ENCODE measurements around the gene SSBP4. TPM values are rescaled to one million over a fixed set of nuclear protein-coding genes. Genes with fewer than 3 reads are reported as not detected.

Gene SSBP4
- total and polyA plus RNA-seq, 4 donors = 4.0 to 19.0 (median 11.5) TPM

DNA sequence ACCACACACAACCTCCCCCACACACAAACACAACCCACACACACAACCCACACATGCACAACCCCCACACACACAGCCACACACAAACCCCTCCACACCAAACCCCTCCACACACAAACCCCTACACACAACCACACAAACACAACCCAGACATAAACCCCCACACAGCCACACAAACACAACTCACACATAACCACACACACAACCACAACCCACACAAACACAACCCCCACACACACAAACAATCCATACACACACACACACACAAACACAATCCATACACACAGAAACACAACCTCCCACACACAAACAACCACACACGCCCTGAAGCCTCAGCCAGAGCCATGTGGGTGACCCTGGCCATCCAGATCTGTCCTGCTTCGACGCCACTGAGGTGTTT is 48.8 kb downstream of the SSBP4 start:
- H3K36me3 ChIP-seq (ENCODE audit: control insufficient read depth in 4 of 4, insufficient read depth in 3 of 4, low read depth in 1 of 4, low read length in 3 of 4) = peaks cover 0 to 6% (median 0%) of the 10 kb centered on the region in 4 donors
- no peaks in the 10 kb centered on the region for H3K9me3 ChIP-seq (ENCODE audit: control insufficient read depth in 4 of 4, low read length in 3 of 4)
- H3K4me1 ChIP-seq (ENCODE audit: control insufficient read depth in 4 of 4, insufficient read depth in 4 of 4, low read length in 3 of 4) = peaks cover 26 to 63% (median 51%) of the 10 kb centered on the region in 4 donors
- no peak overlapping the region for H3K9ac ChIP-seq (ENCODE audit: low read depth in 1 of 2, low read length in 2 of 2)
- H3K27me3 ChIP-seq (ENCODE audit: control insufficient read depth in 4 of 4, insufficient read depth in 4 of 4, low read length in 3 of 4) = no peaks in the 10 kb centered on the region
- no peak overlapping the region for H3K4me3 ChIP-seq (ENCODE audit: low read depth in 1 of 3, low read length in 3 of 3)
- TF ChIP-seq FOXA2 (IDR thresholded peaks at IDR 0.05) (no peak), JUND (IDR thresholded peaks at IDR 0.05) (no peak)
- TF ChIP-seq, protein P1, sequence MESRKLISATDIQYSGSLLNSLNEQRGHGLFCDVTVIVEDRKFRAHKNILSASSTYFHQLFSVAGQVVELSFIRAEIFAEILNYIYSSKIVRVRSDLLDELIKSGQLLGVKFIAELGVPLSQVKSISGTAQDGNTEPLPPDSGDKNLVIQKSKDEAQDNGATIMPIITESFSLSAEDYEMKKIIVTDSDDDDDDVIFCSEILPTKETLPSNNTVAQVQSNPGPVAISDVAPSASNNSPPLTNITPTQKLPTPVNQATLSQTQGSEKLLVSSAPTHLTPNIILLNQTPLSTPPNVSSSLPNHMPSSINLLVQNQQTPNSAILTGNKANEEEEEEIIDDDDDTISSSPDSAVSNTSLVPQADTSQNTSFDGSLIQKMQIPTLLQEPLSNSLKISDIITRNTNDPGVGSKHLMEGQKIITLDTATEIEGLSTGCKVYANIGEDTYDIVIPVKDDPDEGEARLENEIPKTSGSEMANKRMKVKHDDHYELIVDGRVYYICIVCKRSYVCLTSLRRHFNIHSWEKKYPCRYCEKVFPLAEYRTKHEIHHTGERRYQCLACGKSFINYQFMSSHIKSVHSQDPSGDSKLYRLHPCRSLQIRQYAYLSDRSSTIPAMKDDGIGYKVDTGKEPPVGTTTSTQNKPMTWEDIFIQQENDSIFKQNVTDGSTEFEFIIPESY (IDR thresholded peaks at IDR 0.05) = no peak
- 85% methylated on average over 3 of the region's 3 CpGs for WGBS
- peak overlapping the region in 1 of 2 donors; percentile 15 for H3K27ac ChIP-seq (ENCODE audit: low read depth in 1 of 2, low read length in 2 of 2)
- no peak for DNase-seq (ENCODE audit: low spot score)

DNA sequence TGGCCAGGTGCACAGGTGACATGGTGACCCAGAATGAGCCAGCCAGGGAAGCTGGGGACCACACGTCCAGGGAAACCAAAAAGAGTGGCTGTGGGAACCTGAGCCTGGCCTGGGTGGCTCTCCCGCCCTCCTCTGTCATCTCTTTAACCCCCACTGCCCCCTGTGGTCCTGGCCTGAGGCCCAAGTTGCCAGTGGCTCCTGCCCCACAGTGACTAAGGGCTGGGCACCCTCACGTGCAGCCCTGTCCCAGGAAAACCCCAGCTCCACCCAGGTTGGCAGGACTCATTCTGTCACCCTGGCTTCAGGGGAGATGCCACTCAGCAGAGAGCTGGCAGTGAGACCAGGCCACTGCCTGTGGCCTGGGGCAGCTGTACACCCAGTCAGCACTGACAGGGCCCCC is 49.3 kb downstream of the SSBP4 start:
- Histone ChIP-seq H3K27me3 (ENCODE audit: control insufficient read depth in 4 of 4, insufficient read depth in 4 of 4, low read length in 3 of 4) (no peaks in the 10 kb centered on the region), H3K9me3 (ENCODE audit: control insufficient read depth in 4 of 4, low read length in 3 of 4) (no peaks in the 10 kb centered on the region), H3K4me3 (ENCODE audit: low read depth in 1 of 3, low read length in 3 of 3) (no peak overlapping the region), H3K9ac (ENCODE audit: low read depth in 1 of 2, low read length in 2 of 2) (peak overlapping the region in 1 of 2 donors; percentile 27), H3K27ac (ENCODE audit: low read depth in 1 of 2, low read length in 2 of 2) (peak overlapping the region in 1 of 2 donors; percentile 18), H3K36me3 (ENCODE audit: control insufficient read depth in 4 of 4, insufficient read depth in 3 of 4, low read depth in 1 of 4, low read length in 3 of 4) (peaks cover 0 to 6% (median 0%) of the 10 kb centered on the region in 4 donors), H3K4me1 (ENCODE audit: control insufficient read depth in 4 of 4, insufficient read depth in 4 of 4, low read length in 3 of 4) (peaks cover 26 to 63% (median 51%) of the 10 kb centered on the region in 4 donors)
- no peak for DNase-seq (ENCODE audit: low spot score)
- TF ChIP-seq YY1 (IDR thresholded peaks at IDR 0.05) (no peak), TAF1 (conservative IDR thresholded peaks at IDR 0.05) (no peak), EGR1 (IDR thresholded peaks at IDR 0.05; ENCODE audit: low read depth in 2 of 2) (no peak), JUND (IDR thresholded peaks at IDR 0.05) (no peak), GABPA (IDR thresholded peaks at IDR 0.05 in 1 of 2, conservative IDR thresholded peaks at IDR 0.05 in 1 of 2) (no peak), HNF4G (IDR thresholded peaks at IDR 0.05) (no peak)
- TF ChIP-seq, protein P2, sequence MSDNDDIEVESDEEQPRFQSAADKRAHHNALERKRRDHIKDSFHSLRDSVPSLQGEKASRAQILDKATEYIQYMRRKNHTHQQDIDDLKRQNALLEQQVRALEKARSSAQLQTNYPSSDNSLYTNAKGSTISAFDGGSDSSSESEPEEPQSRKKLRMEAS (IDR thresholded peaks at IDR 0.05) = no peak
- TF ChIP-seq, protein P3, sequence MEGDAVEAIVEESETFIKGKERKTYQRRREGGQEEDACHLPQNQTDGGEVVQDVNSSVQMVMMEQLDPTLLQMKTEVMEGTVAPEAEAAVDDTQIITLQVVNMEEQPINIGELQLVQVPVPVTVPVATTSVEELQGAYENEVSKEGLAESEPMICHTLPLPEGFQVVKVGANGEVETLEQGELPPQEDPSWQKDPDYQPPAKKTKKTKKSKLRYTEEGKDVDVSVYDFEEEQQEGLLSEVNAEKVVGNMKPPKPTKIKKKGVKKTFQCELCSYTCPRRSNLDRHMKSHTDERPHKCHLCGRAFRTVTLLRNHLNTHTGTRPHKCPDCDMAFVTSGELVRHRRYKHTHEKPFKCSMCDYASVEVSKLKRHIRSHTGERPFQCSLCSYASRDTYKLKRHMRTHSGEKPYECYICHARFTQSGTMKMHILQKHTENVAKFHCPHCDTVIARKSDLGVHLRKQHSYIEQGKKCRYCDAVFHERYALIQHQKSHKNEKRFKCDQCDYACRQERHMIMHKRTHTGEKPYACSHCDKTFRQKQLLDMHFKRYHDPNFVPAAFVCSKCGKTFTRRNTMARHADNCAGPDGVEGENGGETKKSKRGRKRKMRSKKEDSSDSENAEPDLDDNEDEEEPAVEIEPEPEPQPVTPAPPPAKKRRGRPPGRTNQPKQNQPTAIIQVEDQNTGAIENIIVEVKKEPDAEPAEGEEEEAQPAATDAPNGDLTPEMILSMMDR (IDR thresholded peaks at IDR 0.05; ENCODE audit: low read depth, low read length, missing input control) = no peak
- WGBS = 57% methylated on average over 3 of the region's 3 CpGs

DNA sequence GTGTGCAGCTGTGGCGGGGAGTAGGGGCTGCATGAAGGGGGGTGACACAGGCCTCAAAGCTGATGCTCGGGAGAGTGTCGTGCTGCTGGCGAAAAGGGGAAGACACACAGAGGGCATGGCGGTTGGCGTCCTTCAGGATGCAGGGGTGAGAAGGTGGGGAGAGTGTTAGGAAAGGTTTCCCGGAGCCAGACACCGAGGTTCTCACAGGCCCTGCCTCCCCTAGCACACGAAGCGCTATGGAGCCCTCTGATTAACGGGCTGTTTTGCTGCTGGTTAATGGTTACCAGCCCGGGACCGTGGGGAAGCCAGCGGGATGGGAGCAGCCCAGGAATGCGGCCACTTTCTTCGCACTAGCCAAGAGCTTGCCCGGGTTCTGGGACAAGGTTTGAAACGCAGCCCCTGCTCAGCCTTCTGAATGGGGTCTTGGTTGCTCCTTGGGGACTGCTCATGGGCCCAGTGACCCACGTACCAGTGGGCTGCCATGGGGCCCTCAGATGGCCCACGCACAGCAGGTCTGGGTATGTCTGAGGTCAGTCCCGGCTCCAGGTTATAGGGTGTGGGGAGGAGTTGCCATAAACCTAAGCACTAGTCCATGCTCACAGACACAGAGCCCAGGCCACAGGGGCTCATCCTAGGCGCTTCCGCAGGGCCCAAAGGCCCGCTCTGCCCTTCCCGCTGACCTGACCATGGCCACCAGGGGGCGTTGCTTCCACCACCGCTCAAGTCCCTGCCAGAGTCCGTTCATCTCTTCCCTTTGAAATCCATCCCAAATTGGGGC is 50.1 kb downstream of the SSBP4 start:
- 37% methylated on average over 28 of the region's 28 CpGs for WGBS
- peak overlapping the region; percentile 58 to 61 for H3K27ac ChIP-seq (ENCODE audit: low read depth in 1 of 2, low read length in 2 of 2)
- TF ChIP-seq, protein P4, sequence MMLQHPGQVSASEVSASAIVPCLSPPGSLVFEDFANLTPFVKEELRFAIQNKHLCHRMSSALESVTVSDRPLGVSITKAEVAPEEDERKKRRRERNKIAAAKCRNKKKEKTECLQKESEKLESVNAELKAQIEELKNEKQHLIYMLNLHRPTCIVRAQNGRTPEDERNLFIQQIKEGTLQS (IDR thresholded peaks at IDR 0.05) = no peak
- TF ChIP-seq TAF1 (conservative IDR thresholded peaks at IDR 0.05) (no peak), HNF4A (conservative IDR thresholded peaks at IDR 0.05) (peak in 1 of 2 donors; percentile 5), JUND (IDR thresholded peaks at IDR 0.05) (no peak), HNF4G (IDR thresholded peaks at IDR 0.05) (no peak), RAD21 (IDR thresholded peaks at IDR 0.05) (peak; percentile 72 to 81), RXRA (IDR thresholded peaks at IDR 0.05) (peak in 1 of 2 donors; percentile 24), FOXA2 (IDR thresholded peaks at IDR 0.05) (no peak), GABPA (IDR thresholded peaks at IDR 0.05 in 1 of 2, conservative IDR thresholded peaks at IDR 0.05 in 1 of 2) (no peak), FOXA1 (IDR thresholded peaks at IDR 0.05) (no peak), YY1 (IDR thresholded peaks at IDR 0.05) (peak; percentile 56), EGR1 (IDR thresholded peaks at IDR 0.05; ENCODE audit: low read depth in 2 of 2) (no peak), SP1 (IDR thresholded peaks at IDR 0.05) (peak; percentile 46)
- TF ChIP-seq, protein P3 (IDR thresholded peaks at IDR 0.05; ENCODE audit: low read depth, low read length, missing input control) = peak; percentile 82
- DNase-seq (ENCODE audit: low spot score) = peak; percentile 83
- peaks cover 0 to 4% (median 0%) of the 10 kb centered on the region in 4 donors for H3K36me3 ChIP-seq (ENCODE audit: control insufficient read depth in 4 of 4, insufficient read depth in 3 of 4, low read depth in 1 of 4, low read length in 3 of 4)
- H3K27me3 ChIP-seq (ENCODE audit: control insufficient read depth in 4 of 4, insufficient read depth in 4 of 4, low read length in 3 of 4) = no peaks in the 10 kb centered on the region
- no peak overlapping the region for H3K4me3 ChIP-seq (ENCODE audit: low read depth in 1 of 3, low read length in 3 of 3)
- peaks cover 25 to 65% (median 51%) of the 10 kb centered on the region in 4 donors for H3K4me1 ChIP-seq (ENCODE audit: control insufficient read depth in 4 of 4, insufficient read depth in 4 of 4, low read length in 3 of 4)
- no peaks in the 10 kb centered on the region for H3K9me3 ChIP-seq (ENCODE audit: control insufficient read depth in 4 of 4, low read length in 3 of 4)
- H3K9ac ChIP-seq (ENCODE audit: low read depth in 1 of 2, low read length in 2 of 2) = peak overlapping the region in 1 of 2 donors; percentile 27
